ENCODE measurements around the gene ABCC4.
"Not testable (repeated sequence)": the region's sequence is repeated elsewhere in the genome, so short reads cannot be mapped to it uniquely, and the experiment has no call there.

The ABCC4 gene

DNA sequence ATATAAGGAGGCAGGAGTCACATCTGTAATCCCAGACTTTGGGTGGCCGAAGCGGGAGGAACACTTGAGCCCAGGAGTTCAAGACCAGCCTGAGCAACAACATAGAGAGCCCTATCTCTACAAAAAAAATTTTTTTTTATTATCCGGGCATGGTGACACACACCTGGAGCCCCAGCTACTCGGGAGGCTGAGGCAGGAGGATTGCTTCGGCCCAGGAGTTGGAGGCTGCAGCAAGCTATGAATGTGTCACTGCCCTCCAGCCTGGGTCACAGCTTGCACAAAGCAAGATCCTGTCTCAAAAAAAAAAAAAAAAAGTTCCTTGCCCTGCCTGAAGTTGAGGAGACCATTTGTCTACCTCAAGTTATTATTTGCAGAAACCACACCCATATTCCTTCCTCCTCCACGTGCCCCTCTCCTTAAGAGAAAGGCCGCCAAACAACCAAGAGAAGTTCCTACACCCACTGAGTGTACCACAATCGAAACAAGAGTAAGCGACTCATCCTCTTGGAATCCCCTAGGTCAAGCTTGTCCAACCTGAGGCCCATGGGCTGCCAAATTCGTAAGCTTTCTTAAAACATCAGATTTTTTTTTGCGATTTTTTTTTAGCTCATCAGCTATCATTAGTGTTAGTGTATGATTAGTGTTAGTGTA, 2.2 kb downstream of the ABCC4 start:
- no peak for DNase-seq

- DNase-seq, result no peak
These were observed 2.9 kb downstream of the ABCC4 start for GRCh38 chr13:95298169-95298965.

DNA sequence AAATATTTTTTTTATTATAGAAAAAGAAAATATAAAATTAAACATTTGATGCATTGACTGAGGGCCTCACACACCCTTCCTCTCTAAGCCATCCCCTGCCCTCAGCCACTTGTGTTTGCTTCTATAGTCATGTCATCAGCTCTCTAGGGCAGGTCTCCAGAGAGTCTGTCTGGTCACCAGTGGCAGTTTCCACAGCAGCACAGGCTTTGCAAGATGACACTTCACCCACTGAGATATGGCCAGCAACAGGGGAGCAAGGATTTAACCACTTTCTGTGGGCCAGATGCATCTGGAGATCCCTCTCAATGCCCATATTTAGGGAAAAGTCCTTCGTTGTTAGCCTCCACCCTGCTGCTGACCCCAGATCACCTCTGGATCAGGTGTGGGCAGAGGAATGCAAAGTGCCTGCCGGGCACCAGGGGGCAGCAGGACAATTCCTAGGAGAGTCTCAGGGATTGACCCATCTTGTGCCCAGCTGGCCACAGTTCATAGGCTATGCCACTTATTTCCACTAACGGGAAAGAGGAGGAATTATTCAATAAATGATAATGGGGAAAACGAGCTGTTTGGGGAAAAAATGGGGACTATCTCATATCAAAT, 4.8 kb downstream of the ABCC4 start:
- DNase-seq, result peak in 1 of 2 experiments; percentile 16

GRCh38 chr13:95295026-95295425, 6.2 kb downstream of the ABCC4 start:
- no peak for DNase-seq

GRCh38 chr13:95292622-95293021, 8.6 kb downstream of the ABCC4 start:
- DNase-seq, result no peak

- DNase-seq, result not testable (repeated sequence)
These were observed 11.3 kb downstream of the ABCC4 start for GRCh38 chr13:95289901-95290300.

GRCh38 chr13:95289020-95289444, 12.2 kb downstream of the ABCC4 start:
- no peak for DNase-seq

- no peak for DNase-seq
These were observed 16.8 kb downstream of the ABCC4 start for GRCh38 chr13:95284436-95284835.

- no peak for DNase-seq
These were observed 22.2 kb downstream of the ABCC4 start for GRCh38 chr13:95279016-95279415.

DNA sequence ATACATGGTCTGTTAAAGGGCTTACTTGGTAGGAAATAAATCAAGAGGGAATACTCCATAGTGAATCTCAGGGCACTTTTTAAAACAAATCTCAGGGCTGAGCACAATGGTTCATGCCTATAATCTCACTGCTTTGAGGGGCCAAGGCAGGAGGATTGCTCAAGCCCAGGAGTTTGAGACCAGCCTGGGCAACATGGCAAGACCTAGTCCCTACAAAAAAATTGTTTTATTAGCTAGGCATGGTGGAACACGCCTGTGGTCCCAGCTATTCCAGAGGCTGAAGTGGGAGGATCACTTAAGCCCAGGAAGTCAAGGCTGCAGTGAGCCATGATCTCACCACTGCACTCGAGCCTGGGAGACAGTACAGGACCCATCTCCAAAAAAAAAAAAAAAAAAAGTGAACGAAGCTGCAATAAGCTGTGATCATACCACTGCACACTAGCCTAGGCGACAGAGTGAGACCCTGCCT, 25.2 kb downstream of the ABCC4 start:
- no peak for DNase-seq

GRCh38 chr13:95275322-95276036, 25.8 kb downstream of the ABCC4 start:
- peak in 1 of 2 experiments; percentile 31 for DNase-seq

DNA sequence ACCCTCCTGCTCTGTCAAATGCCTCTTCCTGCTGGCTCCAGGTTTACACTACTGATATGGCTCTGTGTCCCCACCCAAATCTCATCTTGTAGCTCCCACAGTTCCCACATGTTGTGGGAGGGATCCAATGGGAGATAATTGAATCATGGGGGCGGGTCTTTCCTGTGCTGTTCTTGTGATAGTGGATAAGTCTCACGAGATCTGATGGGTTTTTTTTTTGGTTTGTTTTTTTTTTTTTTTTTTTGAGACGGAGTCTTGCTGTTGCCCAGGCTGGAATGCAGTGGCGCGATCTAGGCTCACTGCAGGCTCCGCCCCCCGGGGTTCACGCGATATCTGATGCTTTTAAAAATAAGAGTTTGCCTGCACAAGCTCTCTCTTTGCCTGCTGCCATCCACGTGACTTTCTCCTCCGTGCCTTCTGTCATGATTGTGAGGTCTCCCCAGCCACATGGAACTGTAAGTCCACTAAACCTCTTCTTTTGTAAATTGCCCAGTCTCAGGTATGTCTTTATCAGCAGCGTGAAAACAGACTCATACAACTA, 27.6 kb downstream of the ABCC4 start:
- DNase-seq, result peak in 1 of 2 experiments; percentile 19

GRCh38 chr13:95272076-95272475, 29.2 kb downstream of the ABCC4 start:
- not testable (repeated sequence) for DNase-seq

DNA sequence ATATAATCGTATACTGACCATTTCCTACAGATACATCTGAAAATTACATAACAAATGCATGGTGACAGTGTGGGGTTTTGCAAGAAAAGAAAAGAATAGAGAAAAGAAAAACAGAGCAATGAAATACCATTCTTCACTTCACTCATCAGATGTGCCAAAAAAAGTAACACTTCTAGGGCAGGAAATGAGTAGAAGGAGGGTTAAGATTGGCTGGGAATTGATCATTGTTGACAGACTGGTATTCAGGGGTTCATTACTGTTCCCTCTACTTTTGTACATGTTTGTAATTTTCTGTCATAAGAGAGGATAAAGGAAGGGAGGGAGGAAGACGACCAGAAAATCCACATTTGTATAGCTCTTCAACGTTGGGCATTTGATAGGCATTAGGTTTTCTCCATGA, 31.5 kb downstream of the ABCC4 start:
- DNase-seq, result no peak

GRCh38 chr13:95268343-95269065, 32.7 kb downstream of the ABCC4 start:
- peak; percentile 55 to 76 for DNase-seq

DNA sequence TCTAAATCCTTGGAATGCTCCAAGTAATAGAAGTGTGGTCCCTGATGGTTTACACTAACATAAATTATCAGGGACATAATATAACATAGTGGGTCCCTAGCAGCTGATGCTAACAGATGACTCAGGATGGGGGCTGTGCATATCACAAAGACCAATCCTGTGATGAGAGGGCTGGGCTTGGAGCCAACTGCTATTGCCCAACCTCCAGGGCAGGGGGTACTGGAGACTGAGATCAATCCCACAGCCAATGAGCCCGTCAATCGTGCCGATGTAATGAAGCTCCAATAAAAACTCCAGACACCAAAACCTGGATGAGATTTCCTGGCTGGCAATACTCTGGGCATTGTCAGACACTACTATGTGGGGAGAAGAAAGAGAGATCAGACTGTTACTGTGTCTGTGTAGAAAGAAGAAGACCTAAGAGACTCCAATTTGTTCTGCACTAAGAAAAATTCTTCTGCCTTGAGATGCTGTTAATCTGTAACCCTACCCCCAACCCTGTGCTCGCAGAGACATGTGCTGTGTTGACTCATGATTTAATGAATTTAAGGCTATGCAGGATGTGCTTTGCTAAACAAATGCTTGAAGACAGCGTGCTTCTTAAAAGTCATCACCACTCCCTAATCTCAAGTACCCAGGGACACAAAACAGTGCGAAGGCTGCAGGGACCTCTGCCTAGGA, 33.4 kb downstream of the ABCC4 start:
- peak; percentile 86 to 91 for DNase-seq

GRCh38 chr13:95264225-95264624, 37.0 kb downstream of the ABCC4 start:
- no peak for DNase-seq

- no peak for DNase-seq
These were observed 38.3 kb downstream of the ABCC4 start for GRCh38 chr13:95262837-95263384.

DNA sequence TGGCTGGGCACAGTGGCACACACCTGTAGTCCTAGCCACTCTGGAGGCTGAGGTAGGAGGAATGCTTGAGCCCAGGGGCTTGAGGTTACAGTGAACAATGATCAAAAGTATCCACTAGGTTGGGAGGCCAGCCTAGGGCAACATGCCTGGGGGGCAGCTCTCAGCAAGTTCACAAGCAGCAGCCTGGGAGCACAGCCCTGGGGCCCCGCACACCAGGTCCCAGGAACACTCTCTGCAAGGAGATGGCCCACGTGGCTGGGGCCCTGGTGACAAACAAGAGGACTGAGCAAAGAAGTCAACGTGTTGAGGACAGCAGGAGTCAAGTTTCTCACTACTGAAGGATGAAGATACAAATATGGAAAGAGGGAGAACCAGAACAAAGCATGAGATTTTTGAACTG, 39.3 kb downstream of the ABCC4 start:
- no peak for DNase-seq

GRCh38 chr13:95260031-95260525, 41.2 kb downstream of the ABCC4 start:
- no peak for DNase-seq

DNA sequence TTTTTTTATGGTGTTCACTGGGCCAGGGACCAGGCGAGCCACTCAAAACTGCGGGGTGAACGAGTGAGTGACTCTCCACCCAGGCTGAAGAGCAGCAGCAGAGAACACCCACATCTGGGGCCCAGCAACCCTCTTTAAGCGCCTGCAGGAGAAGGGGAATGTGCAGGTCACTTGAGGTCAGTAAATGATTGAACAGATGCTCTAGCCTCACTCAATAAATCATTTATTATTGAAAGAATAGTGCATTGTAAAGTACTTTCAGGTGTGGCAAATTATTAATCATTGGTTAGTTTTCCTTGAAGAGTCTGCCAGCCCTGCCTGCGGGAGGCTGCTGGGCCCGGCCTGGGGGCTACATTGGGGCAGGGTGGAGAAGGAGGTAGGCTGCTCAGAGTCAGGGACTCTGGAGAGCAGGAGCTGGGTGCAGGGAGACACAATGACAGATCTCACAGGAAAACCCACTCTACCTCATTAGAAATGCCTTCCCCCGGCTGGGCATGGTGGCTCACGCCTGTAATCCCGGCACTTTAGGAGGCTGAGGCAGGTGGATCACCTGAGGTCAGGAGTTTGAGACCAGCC, 42.5 kb downstream of the ABCC4 start:
- DNase-seq, result peak in 1 of 2 experiments; percentile 17

Data from NCI-H524 (cell line).